Mesendoderm (in vitro differentiated cells): ENCODE results near the gene RNASE8.

Experiments used
- DNase-seq: peaks from one replicate; pipeline ENCODE4 v3.0.0; 2013
- H2AK5ac ChIP-seq: 2 replicates; pipeline ENCODE4 v1.6.1; 2013; ENCODE audit warnings: low read length, inconsistent platforms
- H2BK120ac ChIP-seq: 2 replicates; pipeline ENCODE4 v1.6.1; 2013; ENCODE audit warnings: low read depth, mild to moderate bottlenecking, low read length, moderate library complexity, mixed read lengths
- H2BK15ac ChIP-seq: replicated peaks from 2 replicates; pipeline ENCODE4 v1.6.1; 2013; ENCODE audit warnings: low read depth, mild to moderate bottlenecking, moderate library complexity
- H2BK5ac ChIP-seq: 2 replicates; pipeline ENCODE4 v1.6.1; 2013; ENCODE audit warnings: low read length, inconsistent platforms
- H3K18ac ChIP-seq: 2 replicates; pipeline ENCODE4 v1.6.1; 2013; ENCODE audit warnings: mild to moderate bottlenecking, low read length, mixed read lengths
- H3K23ac ChIP-seq: one replicate; pipeline ENCODE4 v1.6.1; 2013; ENCODE audit warnings: low read length
- H3K27ac ChIP-seq: 2 replicates; pipeline ENCODE4 v1.5.1; 2013; ENCODE audit warnings: low read depth, mild to moderate bottlenecking, inconsistent platforms, low read length, moderate library complexity
- H3K27me3 ChIP-seq: 2 replicates; pipeline ENCODE4 v1.6.1; 2013; ENCODE audit warnings: low read length, control low read depth, mild to moderate bottlenecking, inconsistent platforms; ENCODE audit not compliant: insufficient read depth, poor library complexity
- H3K36me3 ChIP-seq: 2 replicates; pipeline ENCODE4 v1.6.1; 2013; ENCODE audit warnings: low read length, inconsistent platforms; ENCODE audit not compliant: control insufficient read depth, insufficient read depth
- H3K4ac ChIP-seq: one replicate; pipeline ENCODE4 v1.6.1; 2013; ENCODE audit warnings: low read depth, mild to moderate bottlenecking, low read length, moderate library complexity
- H3K4me1 ChIP-seq: 2 replicates; pipeline ENCODE4 v1.6.1; 2013; ENCODE audit warnings: low read depth, low read length, inconsistent platforms; ENCODE audit not compliant: control insufficient read depth
- H3K4me2 ChIP-seq: 2 replicates; pipeline ENCODE4 v1.6.1; 2013; ENCODE audit warnings: low read length
- H3K4me3 ChIP-seq: 2 replicates; pipeline ENCODE4 v1.5.1; 2013; ENCODE audit warnings: mild to moderate bottlenecking, low read length
- H3K56ac ChIP-seq: one replicate; pipeline ENCODE4 v1.6.1; 2013; ENCODE audit warnings: low read length
- H3K79me1 ChIP-seq: 2 replicates; pipeline ENCODE4 v1.6.1; 2013; ENCODE audit warnings: low read length, inconsistent platforms
- H3K79me2 ChIP-seq: 2 replicates; pipeline ENCODE4 v1.6.1; 2013; ENCODE audit warnings: mild to moderate bottlenecking, low read length; ENCODE audit not compliant: control insufficient read depth, insufficient read depth
- H3K9ac ChIP-seq: 2 replicates; pipeline ENCODE4 v1.6.1; 2013; ENCODE audit warnings: low read length, inconsistent platforms
- H4K5ac ChIP-seq: one replicate; pipeline ENCODE4 v1.6.1; 2013; ENCODE audit warnings: low read length
- H4K8ac ChIP-seq: one replicate; pipeline ENCODE4 v1.6.1; 2013; ENCODE audit warnings: low read depth, mild to moderate bottlenecking, control low read depth, low read length, moderate library complexity
- WGBS: extraction: QIAGEN DNeasy Blood & Tissue Kit; methylation state at CpG from one replicate; pipeline ENCODE4 v1.1.7; 2013; ENCODE audit warnings: low lambda C conversion rate, missing lambda C conversion rate; ENCODE audit not compliant: insufficient coverage; ENCODE audit errors: extremely low coverage; 5-methylcytosine and 5-hydroxymethylcytosine counted together

The RNASE8 gene

GRCh38 chr14:21063479-21063878 lies 5.9 kb downstream of the RNASE8 start:
- no peak overlapping the region for H4K5ac ChIP-seq
- H3K18ac ChIP-seq = no peak overlapping the region
- H3K79me1 ChIP-seq = no peaks in the 10 kb centered on the region
- no peak overlapping the region for H3K9ac ChIP-seq
- no peak overlapping the region for H2BK120ac ChIP-seq
- no peak overlapping the region for H3K4me3 ChIP-seq
- no peak overlapping the region for H3K56ac ChIP-seq
- no CpG with 5 or more reads among the region's 3 CpGs for WGBS
- H4K8ac ChIP-seq = no peak overlapping the region
- H2BK5ac ChIP-seq = no peak overlapping the region
- no peak overlapping the region for H2BK15ac ChIP-seq
- no peak overlapping the region for H2AK5ac ChIP-seq
- no peaks in the 10 kb centered on the region for H3K36me3 ChIP-seq
- no peak overlapping the region for H3K27ac ChIP-seq
- no peak overlapping the region for H3K23ac ChIP-seq
- no peak overlapping the region for H3K4me2 ChIP-seq
- H3K27me3 ChIP-seq = no peaks in the 10 kb centered on the region
- H3K4ac ChIP-seq = no peak overlapping the region
- H3K4me1 ChIP-seq = peaks cover 3% of the 10 kb centered on the region
- no peaks in the 10 kb centered on the region for H3K79me2 ChIP-seq
- peak; percentile 74 for DNase-seq

- Histone ChIP-seq H2AK5ac (no peak overlapping the region), H2BK5ac (no peak overlapping the region), H2BK120ac (no peak overlapping the region), H3K4ac (no peak overlapping the region), H3K4me3 (no peak overlapping the region), H3K23ac (no peak overlapping the region), H4K5ac (no peak overlapping the region), H3K79me2 (no peaks in the 10 kb centered on the region), H3K56ac (no peak overlapping the region), H3K27me3 (no peaks in the 10 kb centered on the region), H3K18ac (no peak overlapping the region), H2BK15ac (no peak overlapping the region), H3K36me3 (no peaks in the 10 kb centered on the region), H3K9ac (no peak overlapping the region), H3K79me1 (no peaks in the 10 kb centered on the region), H3K4me2 (no peak overlapping the region), H4K8ac (no peak overlapping the region), H3K4me1 (peaks cover 2% of the 10 kb centered on the region), H3K27ac (no peak overlapping the region)
- no CpG with 5 or more reads among the region's 7 CpGs for WGBS
- DNase-seq = peak; percentile 61
Measured at GRCh38 chr14:21066882-21067502, 9.4 kb downstream of the RNASE8 start.

GRCh38 chr14:21068521-21069387 lies 11.1 kb downstream of the RNASE8 start:
- peak overlapping the region; percentile 77 for H3K18ac ChIP-seq
- H4K8ac ChIP-seq = no peak overlapping the region
- peak overlapping the region; percentile 70 for H3K9ac ChIP-seq
- H3K79me2 ChIP-seq = peaks cover 3% of the 10 kb centered on the region
- peak overlapping the region; percentile 99 for H3K56ac ChIP-seq
- peaks cover 2% of the 10 kb centered on the region for H3K36me3 ChIP-seq
- H3K4ac ChIP-seq = peak overlapping the region; percentile 74
- H3K4me3 ChIP-seq = peak overlapping the region; percentile 64
- H3K27me3 ChIP-seq = no peaks in the 10 kb centered on the region
- H3K23ac ChIP-seq = peak overlapping the region; percentile 11
- no CpG with 5 or more reads among the region's 45 CpGs for WGBS
- no peak overlapping the region for H4K5ac ChIP-seq
- no peak overlapping the region for H2BK15ac ChIP-seq
- peak; percentile 81 for DNase-seq
- H2AK5ac ChIP-seq = no peak overlapping the region
- peak overlapping the region; percentile 16 for H2BK120ac ChIP-seq
- peak overlapping the region; percentile 99 for H3K27ac ChIP-seq
- H3K79me1 ChIP-seq = peaks cover 8% of the 10 kb centered on the region
- peaks cover 5% of the 10 kb centered on the region for H3K4me1 ChIP-seq
- peak overlapping the region; percentile 77 for H3K4me2 ChIP-seq
- H2BK5ac ChIP-seq = peak overlapping the region; percentile 0

- Histone ChIP-seq H3K18ac (peak overlapping the region; percentile 77), H3K4me2 (peak overlapping the region; percentile 77), H3K4ac (peak overlapping the region; percentile 74), H2BK15ac (no peak overlapping the region), H2BK5ac (peak overlapping the region; percentile 43), H3K56ac (peak overlapping the region; percentile 99), H3K4me3 (peak overlapping the region; percentile 64), H2AK5ac (no peak overlapping the region), H3K27me3 (no peaks in the 10 kb centered on the region), H3K27ac (peak overlapping the region; percentile 99), H3K36me3 (peaks cover 2% of the 10 kb centered on the region), H3K4me1 (peaks cover 5% of the 10 kb centered on the region), H3K79me1 (peaks cover 8% of the 10 kb centered on the region), H2BK120ac (no peak overlapping the region), H4K8ac (no peak overlapping the region), H3K23ac (peak overlapping the region; percentile 11), H3K9ac (peak overlapping the region; percentile 70), H3K79me2 (peaks cover 3% of the 10 kb centered on the region), H4K5ac (no peak overlapping the region)
- no CpG with 5 or more reads among the region's 40 CpGs for WGBS
- peak; percentile 86 for DNase-seq
Measured at GRCh38 chr14:21069388-21070082, 11.9 kb downstream of the RNASE8 start.

- H3K4me2 ChIP-seq = peak within 1 kb of the TSS; percentile 97
- peak within 1 kb of the TSS; percentile 98 for H3K23ac ChIP-seq
- H3K27me3 ChIP-seq = no peaks in the 10 kb centered on the region
- no peak within 1 kb of the TSS for H2AK5ac ChIP-seq
- peak within 1 kb of the TSS; percentile 74 for H3K4ac ChIP-seq
- H3K27ac ChIP-seq = peak within 1 kb of the TSS; percentile 99
- H3K9ac ChIP-seq = peak within 1 kb of the TSS; percentile 98
- peaks cover 8% of the 10 kb centered on the region for H3K79me1 ChIP-seq
- H2BK120ac ChIP-seq = peak within 1 kb of the TSS; percentile 16
- peak within 1 kb of the TSS; percentile 98 for H2BK5ac ChIP-seq
- H3K79me2 ChIP-seq = peaks cover 3% of the 10 kb centered on the region
- H3K4me3 ChIP-seq = peak within 1 kb of the TSS; percentile 89
- H3K18ac ChIP-seq = peak within 1 kb of the TSS; percentile 77
- no CpG with 5 or more reads among the region's 63 CpGs for WGBS
- H2BK15ac ChIP-seq = no peak within 1 kb of the TSS
- H3K36me3 ChIP-seq = peaks cover 2% of the 10 kb centered on the region
- H4K5ac ChIP-seq = no peak within 1 kb of the TSS
- H3K56ac ChIP-seq = peak within 1 kb of the TSS; percentile 99
- no peak within 1 kb of the TSS for H4K8ac ChIP-seq
- peak; percentile 63 for DNase-seq
- peaks cover 5% of the 10 kb centered on the region for H3K4me1 ChIP-seq
Measured at GRCh38 chr14:21070083-21070609, 12.5 kb downstream of the RNASE8 start, which contains the start of gene ARHGEF40. TSS of gene ARHGEF40 (plus strand) at chr14:21070304. CDS start at chr14:21070397, 93 bp downstream.
